Heart left ventricle (tissue), 13 donors: ENCODE data around the gene RAB11A.

ENCODE experiments used
- CTCF ChIP-seq, 12 donors: fragments of 200-600 bp; sonication (generic) in 4 of 12; IDR thresholded peaks; one replicate each; pipeline versions ENCODE4 v1.5.0 to v1.8.0; 2018 to 2022; ENCODE audit warnings: antibody characterized with exemption in 12 of 12, mild to moderate bottlenecking in 5 of 12
- POLR2A ChIP-seq, 2 donors: fragments of 450-650 bp; IDR thresholded peaks; one replicate each; pipeline ENCODE4 v1.6.1; 2017; ENCODE audit warnings: antibody characterized with exemption in 2 of 2, mild to moderate bottlenecking in 2 of 2, moderate library complexity in 2 of 2
- donor health status: ischemic (EF 13 %, LVEDD 7.1; RV severe dilation, severe dysfunction).
- donor health status: DM: no; HTN: yes; CAD: no.
- donor health status: DM: no; HTN: no; CAD: no.
- donor health status: ischemic (EF 25% LVEDD 6.9; RV normal size, moderate dysfunction).
- donor health status: ischemic (EF 25% LVEDD 5.7; RV mildly dilated, moderate dysfunction).
- donor health status: ischemic (EF 35%, LVEDD 5.7; RV mildly dilated, moderate dysfunction).
- donor health status: nonischemic (EF 11% LVEDD 7.7; RV severe dilation, severe dysfunction).
- donor health status: DM: yes; HTN: yes; CAD: no.
- donor health status: PGD.
- donor health status: ischemic (EF 29% LVEDD 5.4; RV normal size, mild dysfunction).
- donor health status: nonischemic (EF 23%, LVEDD 6.1; RV moderate dilation, normal function).

DNA sequence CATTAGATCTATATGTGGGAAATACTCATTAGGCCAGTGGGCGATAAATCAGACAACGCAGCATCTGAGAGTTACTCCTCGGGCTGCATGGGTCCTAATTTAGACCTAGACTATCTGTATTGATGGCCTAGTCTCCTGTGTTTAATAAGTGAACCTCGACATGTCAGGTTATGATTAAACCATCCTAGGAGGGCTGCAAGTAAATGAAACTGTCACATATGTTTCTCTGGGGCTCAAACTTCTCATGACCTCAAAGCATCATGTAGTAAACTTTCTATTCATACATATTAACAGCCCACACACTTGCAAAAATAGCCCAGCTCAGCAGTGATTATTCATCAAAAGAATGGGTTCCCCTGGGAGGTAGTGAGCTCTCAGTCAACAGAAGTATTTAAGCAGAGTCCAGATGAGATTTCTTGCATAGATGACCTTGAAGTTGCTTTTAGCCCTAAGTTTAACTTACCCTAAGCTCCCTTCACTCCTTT lies 51.6 kb downstream of the RAB11A start:
- no peak for TF ChIP-seq CTCF (IDR thresholded peaks at IDR 0.05)
- no peak for TF ChIP-seq POLR2A (IDR thresholded peaks at IDR 0.05)
